ENCODE measurements around the gene FGD4.
"Not testable (repeated sequence)": the region's sequence is repeated elsewhere in the genome, so short reads cannot be mapped to it uniquely, and the experiment has no call there.

The FGD4 gene

GRCh38 chr12:32558903-32559302 is 159.5 kb downstream of the FGD4 start:
- DNase-seq (ENCODE audit: low read depth in 2 of 2, low spot score in 1 of 2), result no peak

- DNase-seq (ENCODE audit: low read depth in 2 of 2, low spot score in 1 of 2), result no peak
Measured at GRCh38 chr12:32559434-32559833, 160.1 kb downstream of the FGD4 start.

- no peak for DNase-seq (ENCODE audit: low read depth in 2 of 2, low spot score in 1 of 2)
Measured at GRCh38 chr12:32560520-32560919, 161.2 kb downstream of the FGD4 start.

GRCh38 chr12:32561931-32562341 is 162.6 kb downstream of the FGD4 start:
- no peak for DNase-seq (ENCODE audit: low read depth in 2 of 2, low spot score in 1 of 2)

- DNase-seq (ENCODE audit: low read depth in 2 of 2, low spot score in 1 of 2), result not testable (repeated sequence)
Measured at GRCh38 chr12:32562413-32562812, 163.1 kb downstream of the FGD4 start.

GRCh38 chr12:32566663-32567295 is 167.4 kb downstream of the FGD4 start:
- DNase-seq (ENCODE audit: low read depth in 2 of 2, low spot score in 1 of 2), result no peak

GRCh38 chr12:32567296-32567674 is 167.9 kb downstream of the FGD4 start:
- DNase-seq (ENCODE audit: low read depth in 2 of 2, low spot score in 1 of 2), result no peak

GRCh38 chr12:32568228-32568627 is 168.9 kb downstream of the FGD4 start:
- DNase-seq (ENCODE audit: low read depth in 2 of 2, low spot score in 1 of 2), result no peak

GRCh38 chr12:32569259-32569658 is 169.9 kb downstream of the FGD4 start:
- no peak for DNase-seq (ENCODE audit: low read depth in 2 of 2, low spot score in 1 of 2)

GRCh38 chr12:32574585-32574984 is 175.2 kb downstream of the FGD4 start:
- DNase-seq (ENCODE audit: low read depth in 2 of 2, low spot score in 1 of 2), result no peak

GRCh38 chr12:32577328-32577727 is 178.0 kb downstream of the FGD4 start:
- DNase-seq (ENCODE audit: low read depth in 2 of 2, low spot score in 1 of 2), result no peak

GRCh38 chr12:32583534-32583933 is 184.2 kb downstream of the FGD4 start:
- no peak for DNase-seq (ENCODE audit: low read depth in 2 of 2, low spot score in 1 of 2)

GRCh38 chr12:32585680-32586079 is 186.3 kb downstream of the FGD4 start:
- DNase-seq (ENCODE audit: low read depth in 2 of 2, low spot score in 1 of 2), result no peak

GRCh38 chr12:32586390-32586789 is 187.0 kb downstream of the FGD4 start:
- DNase-seq (ENCODE audit: low read depth in 2 of 2, low spot score in 1 of 2), result no peak

GRCh38 chr12:32587581-32588495 is 188.5 kb downstream of the FGD4 start:
- DNase-seq (ENCODE audit: low read depth in 2 of 2, low spot score in 1 of 2), result no peak

- DNase-seq (ENCODE audit: low read depth in 2 of 2, low spot score in 1 of 2), result no peak
Measured at GRCh38 chr12:32588604-32589003, 189.2 kb downstream of the FGD4 start.

GRCh38 chr12:32589165-32589865 is 190.0 kb downstream of the FGD4 start:
- no peak for DNase-seq (ENCODE audit: low read depth in 2 of 2, low spot score in 1 of 2)

GRCh38 chr12:32595251-32595650 is 195.9 kb downstream of the FGD4 start:
- no peak for DNase-seq (ENCODE audit: low read depth in 2 of 2, low spot score in 1 of 2)

GRCh38 chr12:32596030-32596429 is 196.7 kb downstream of the FGD4 start:
- no peak for DNase-seq (ENCODE audit: low read depth in 2 of 2, low spot score in 1 of 2)

GRCh38 chr12:32598688-32599087 is 199.3 kb downstream of the FGD4 start:
- no peak for DNase-seq (ENCODE audit: low read depth in 2 of 2, low spot score in 1 of 2)

- no peak for DNase-seq (ENCODE audit: low read depth in 2 of 2, low spot score in 1 of 2)
Measured at GRCh38 chr12:32600681-32601080, 201.3 kb downstream of the FGD4 start.

- no peak for DNase-seq (ENCODE audit: low read depth in 2 of 2, low spot score in 1 of 2)
Measured at GRCh38 chr12:32603071-32603470, 203.7 kb downstream of the FGD4 start.

Measured in stimulated activated CD8-positive, alpha-beta memory T cell treated with anti-CD3 and anti-CD28 coated beads, Interleukin-4, amount 100 ng/mL, for 1 hour (primary cell).